Activated CD8-positive, alpha-beta T cell treated with anti-CD3 and anti-CD28 coated beads for 36 hours (primary cell): ENCODE results near the gene ATP8A1. TPM values are rescaled to one million over a fixed set of nuclear protein-coding genes. Genes with fewer than 3 reads are reported as not detected.

Experiments used
- ATAC-seq: fragments of 200-7000 bp; cut with Tn5 transposase; one replicate; pipeline ENCODE4 v1.10.0; 2021; ENCODE audit warnings: mild to moderate bottlenecking, moderate library complexity
- CTCF ChIA-PET: fragments of 350-600 bp; sonication (Branson Sonifier 250); formaldehyde crosslinking; loops from one replicate; lab custom pipeline; 2021; ENCODE audit warnings: antibody characterized with exemption; lab: Charles Lee
- POLR2A ChIA-PET: fragments of 350-600 bp; sonication (Branson Sonifier 250); formaldehyde crosslinking; loops from one replicate; lab custom pipeline; 2021; ENCODE audit warnings: antibody characterized with exemption; lab: Charles Lee
- DNase-seq: peaks from one replicate; pipeline ENCODE4 v3.0.0-alpha.2; 2020
- H3K27ac Mint-ChIP-seq: one replicate; pipeline ENCODE4 v1.8.0; 2021; ENCODE audit warnings: mild to moderate bottlenecking, mixed read lengths
- H3K27me3 Mint-ChIP-seq: one replicate; pipeline ENCODE4 v1.8.0; 2021; ENCODE audit warnings: mixed read lengths
- H3K36me3 Mint-ChIP-seq: one replicate; pipeline ENCODE4 v1.8.0; 2021; ENCODE audit warnings: low read depth, mixed read lengths
- H3K4me1 Mint-ChIP-seq: one replicate; pipeline ENCODE4 v1.8.0; 2021; ENCODE audit warnings: low read depth, mixed read lengths
- H3K4me3 Mint-ChIP-seq: one replicate; pipeline ENCODE4 v1.8.0; 2021; ENCODE audit warnings: mild to moderate bottlenecking, moderate library complexity, mixed read lengths
- H3K9me3 Mint-ChIP-seq: one replicate; pipeline ENCODE4 v1.8.0; 2021; ENCODE audit warnings: mixed read lengths
- intact Hi-C: fragments of 100-400 bp; cut with micrococcal nuclease; formaldehyde crosslinking; loops from one replicate; pipeline ENCODE4 v1.10.0; 2022
- total RNA-seq, 2 experiments: library from RNA; stranded (reverse); gene quantifications; one replicate each; pipeline ENCODE4 v1.2.3, GENCODE V29; 2021
- TF ChIP-seq, protein P1 (sequence below): fragments of 200-600 bp; IDR thresholded peaks from one replicate; pipeline ENCODE4 v1.8.0; 2022; ENCODE audit warnings: antibody characterized with exemption, mild to moderate bottlenecking

The ATP8A1 gene
- total RNA-seq, 2 experiments from 2014 or later: 28.1 to 30.7 TPM

DNA sequence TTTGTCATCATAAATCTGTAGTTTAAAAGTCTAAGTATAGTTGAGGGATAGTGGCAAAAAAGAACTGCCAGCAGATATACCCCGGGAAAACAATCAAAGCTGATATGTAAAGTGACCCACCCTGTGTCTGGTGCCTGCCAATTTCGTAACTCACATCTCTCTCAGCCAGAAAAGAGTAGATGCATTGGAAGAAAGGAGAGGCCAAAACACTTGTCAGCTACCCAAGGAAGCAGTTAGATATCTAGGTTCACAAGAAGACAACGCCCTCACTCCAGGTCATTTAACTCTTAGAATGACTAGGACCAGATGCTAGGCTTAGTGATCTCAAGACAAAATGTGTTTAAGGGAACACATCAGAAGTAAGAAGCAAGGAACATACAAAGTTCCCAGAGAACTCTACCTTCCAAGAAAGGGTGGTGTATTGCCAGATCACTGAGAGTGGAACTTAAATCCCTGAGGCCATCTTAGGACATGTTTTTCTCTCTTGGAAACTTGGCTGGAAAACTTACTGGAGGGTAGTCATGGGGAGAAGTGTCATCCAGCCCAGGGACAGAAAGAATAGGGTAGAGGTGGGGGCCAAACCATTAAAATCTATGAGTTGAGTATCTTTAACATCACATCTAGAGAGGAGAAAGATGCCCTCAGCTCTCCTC is 133.7 kb downstream of the ATP8A1 start:
- peaks cover 17% of the 10 kb centered on the region for H3K36me3 Mint-ChIP-seq
- no peaks in the 10 kb centered on the region for H3K9me3 Mint-ChIP-seq
- no peaks in the 10 kb centered on the region for H3K4me1 Mint-ChIP-seq
- ChIA-PET POLR2A (no interaction called here), CTCF (interaction anchor here (1.2 kb wide), 1 partner anchor 152 kb away, joined by 8 read pairs; no protein-coding TSS in a partner anchor)
- TF ChIP-seq, protein P1, sequence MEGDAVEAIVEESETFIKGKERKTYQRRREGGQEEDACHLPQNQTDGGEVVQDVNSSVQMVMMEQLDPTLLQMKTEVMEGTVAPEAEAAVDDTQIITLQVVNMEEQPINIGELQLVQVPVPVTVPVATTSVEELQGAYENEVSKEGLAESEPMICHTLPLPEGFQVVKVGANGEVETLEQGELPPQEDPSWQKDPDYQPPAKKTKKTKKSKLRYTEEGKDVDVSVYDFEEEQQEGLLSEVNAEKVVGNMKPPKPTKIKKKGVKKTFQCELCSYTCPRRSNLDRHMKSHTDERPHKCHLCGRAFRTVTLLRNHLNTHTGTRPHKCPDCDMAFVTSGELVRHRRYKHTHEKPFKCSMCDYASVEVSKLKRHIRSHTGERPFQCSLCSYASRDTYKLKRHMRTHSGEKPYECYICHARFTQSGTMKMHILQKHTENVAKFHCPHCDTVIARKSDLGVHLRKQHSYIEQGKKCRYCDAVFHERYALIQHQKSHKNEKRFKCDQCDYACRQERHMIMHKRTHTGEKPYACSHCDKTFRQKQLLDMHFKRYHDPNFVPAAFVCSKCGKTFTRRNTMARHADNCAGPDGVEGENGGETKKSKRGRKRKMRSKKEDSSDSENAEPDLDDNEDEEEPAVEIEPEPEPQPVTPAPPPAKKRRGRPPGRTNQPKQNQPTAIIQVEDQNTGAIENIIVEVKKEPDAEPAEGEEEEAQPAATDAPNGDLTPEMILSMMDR: no peak
- no peak for DNase-seq
- H3K4me3 Mint-ChIP-seq: no peak overlapping the region
- no peak overlapping the region for H3K27ac Mint-ChIP-seq
- ATAC-seq: no peak
- no peaks in the 10 kb centered on the region for H3K27me3 Mint-ChIP-seq
- intact Hi-C loops: loop anchor here (5.0 kb wide), 2 partner anchors 151 to 241 kb away; no protein-coding TSS in a partner anchor

DNA sequence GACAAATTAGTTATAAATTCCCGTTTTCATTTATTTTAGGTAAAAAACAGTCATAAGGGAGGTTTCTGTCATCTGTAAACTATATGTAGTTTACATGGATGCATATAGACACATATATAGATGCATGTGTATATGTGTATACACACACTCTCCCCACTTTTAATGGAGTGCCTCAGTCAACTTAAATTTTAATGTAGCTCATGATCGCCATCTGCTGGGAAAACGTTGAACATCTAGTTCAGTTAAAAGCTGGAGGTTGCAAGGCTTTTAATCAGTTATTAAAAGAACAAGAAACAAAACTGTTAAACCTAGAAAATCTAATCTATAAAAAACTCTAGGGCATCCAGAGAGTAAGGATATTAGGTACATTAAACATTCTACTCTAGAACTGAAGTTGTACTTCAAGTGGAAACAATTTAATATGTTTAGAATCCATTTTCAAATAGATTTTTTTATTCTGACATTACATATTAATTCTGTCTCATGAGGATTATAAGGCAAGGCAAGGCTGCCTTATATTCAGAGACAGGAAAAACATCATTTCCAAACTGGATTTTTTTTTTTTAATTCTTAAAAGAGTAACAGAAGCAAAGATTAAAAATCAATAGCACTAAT is 137.0 kb downstream of the ATP8A1 start:
- H3K27me3 Mint-ChIP-seq: no peaks in the 10 kb centered on the region
- peak; percentile 68 for DNase-seq
- H3K9me3 Mint-ChIP-seq: no peaks in the 10 kb centered on the region
- peaks cover 17% of the 10 kb centered on the region for H3K36me3 Mint-ChIP-seq
- peaks cover 8% of the 10 kb centered on the region for H3K4me1 Mint-ChIP-seq
- ATAC-seq: peak; percentile 70
- TF ChIP-seq, protein P1: peak; percentile 78
- ChIA-PET POLR2A (no interaction called here), CTCF (interaction anchor here (0.7 to 6.7 kb wide), 34 partner anchors 10 to 561 kb away, joined by 3 to 56 read pairs (median 4); partner anchors contain the start of gene SHISA3)
- no peak overlapping the region for H3K27ac Mint-ChIP-seq
- no peak overlapping the region for H3K4me3 Mint-ChIP-seq
- intact Hi-C loops: loop anchor here (5.0 kb wide), 2 partner anchors 148 to 238 kb away; no protein-coding TSS in a partner anchor

DNA sequence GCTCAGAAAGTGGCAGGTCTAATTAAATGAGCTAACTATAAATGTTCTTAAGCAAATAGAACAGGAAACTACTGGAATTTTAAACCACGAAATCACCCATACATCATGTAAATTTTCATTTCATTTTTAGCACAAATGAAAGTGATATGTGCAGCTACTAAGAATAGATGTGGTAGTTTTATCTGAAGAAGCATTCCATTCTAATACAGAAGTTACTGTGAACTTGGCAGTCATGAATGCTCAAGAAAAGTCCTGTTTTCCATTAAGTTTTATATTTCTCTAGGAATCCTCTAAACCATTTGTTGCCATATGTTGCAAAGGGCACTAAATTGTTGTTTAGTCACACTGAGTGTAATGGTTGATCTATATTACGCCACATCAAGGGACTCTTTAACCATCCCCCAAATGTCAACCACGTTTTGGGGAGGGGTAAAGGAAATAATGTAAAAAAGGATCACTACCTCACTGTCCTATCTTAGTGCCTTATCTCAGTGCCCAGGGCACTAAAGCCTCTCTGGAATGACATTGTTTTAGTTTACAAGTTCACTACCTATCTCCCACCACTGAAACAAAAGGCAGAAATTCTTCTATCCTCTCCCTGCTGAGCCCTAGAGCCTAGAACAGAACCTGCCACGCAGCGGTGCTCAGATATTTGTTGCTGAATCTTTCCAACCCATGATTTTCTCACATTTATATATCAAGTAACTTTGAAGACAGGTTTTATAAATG is 141.6 kb downstream of the ATP8A1 start:
- DNase-seq (no peak), ATAC-seq (no peak)
- H3K27me3 Mint-ChIP-seq: no peaks in the 10 kb centered on the region
- no peaks in the 10 kb centered on the region for H3K9me3 Mint-ChIP-seq
- CTCF ChIA-PET: interaction anchor here (6.7 kb wide), 1 partner anchor 234 kb away, joined by 56 read pairs; no protein-coding TSS in a partner anchor
- no peak overlapping the region for H3K27ac Mint-ChIP-seq
- H3K4me3 Mint-ChIP-seq: no peak overlapping the region
- TF ChIP-seq, protein P1: no peak
- POLR2A ChIA-PET: no interaction called here
- peaks cover 10% of the 10 kb centered on the region for H3K36me3 Mint-ChIP-seq
- peaks cover 8% of the 10 kb centered on the region for H3K4me1 Mint-ChIP-seq
- intact Hi-C loops: no loop called here

DNA sequence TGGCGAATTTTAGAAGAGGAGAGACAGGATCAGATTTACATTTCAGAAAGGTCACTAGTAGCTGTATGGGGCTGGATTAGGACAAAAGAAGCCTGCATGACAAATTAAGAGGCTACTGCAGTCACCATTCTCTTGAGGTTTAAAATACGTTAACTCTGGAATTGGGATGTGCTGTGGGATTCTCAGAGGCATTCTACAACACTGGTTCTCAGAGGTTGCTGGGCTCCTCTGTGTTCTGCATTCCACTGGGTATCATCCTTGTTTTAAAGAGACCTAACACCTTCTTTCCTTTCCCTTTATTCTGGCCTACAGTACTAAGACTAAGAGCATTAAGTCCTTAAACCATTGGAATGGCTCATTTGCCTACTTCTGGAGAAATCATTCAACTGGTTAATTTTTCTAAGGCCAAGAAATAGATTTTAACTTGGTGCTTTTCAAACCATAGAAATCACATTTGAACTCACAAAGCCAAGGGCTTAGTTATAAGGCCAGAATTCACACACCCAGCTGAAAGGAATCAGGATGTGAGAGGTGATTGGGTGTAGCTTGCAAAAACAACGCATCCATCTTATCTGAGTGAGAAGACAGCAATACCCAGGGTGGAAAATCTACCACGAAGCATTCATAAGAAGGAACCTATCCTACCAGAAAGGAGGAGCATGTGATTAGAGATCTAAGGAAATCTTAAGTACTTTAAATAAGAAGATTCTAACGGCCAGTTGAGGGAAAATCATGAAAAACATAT is 143.0 kb downstream of the ATP8A1 start:
- Mint-ChIP-seq H3K4me3 (no peak overlapping the region), H3K27me3 (no peaks in the 10 kb centered on the region), H3K9me3 (no peaks in the 10 kb centered on the region), H3K27ac (no peak overlapping the region), H3K36me3 (peaks cover 6% of the 10 kb centered on the region), H3K4me1 (peaks cover 8% of the 10 kb centered on the region)
- DNase-seq: no peak
- intact Hi-C loops: no loop called here
- TF ChIP-seq, protein P1: no peak
- CTCF ChIA-PET: interaction anchor here (4.0 kb wide), 1 partner anchor 142 kb away, joined by 12 read pairs; no protein-coding TSS in a partner anchor
- ATAC-seq: no peak
- POLR2A ChIA-PET: no interaction called here
